HG02678 (cell line): Measurements from ENCODE around the gene MLXIPL.
"Not testable (repeated sequence)": the region's sequence is repeated elsewhere in the genome, so short reads cannot be mapped to it uniquely, and the experiment has no call there.

ENCODE experiments used
- ATAC-seq: cut with Tn5 transposase; IDR thresholded peaks from one replicate; pipeline ENCODE4 v1.9.1; 2021; ENCODE audit warnings: mild to moderate bottlenecking, moderate library complexity; ENCODE audit not compliant: unreplicated experiment

MLXIPL gene

GRCh38 chr7:73556208-73557107 is 67.9 kb downstream of the MLXIPL start:
- no peak for ATAC-seq

GRCh38 chr7:73555411-73555982 is 68.8 kb downstream of the MLXIPL start:
- no peak for ATAC-seq

- ATAC-seq = not testable (repeated sequence)
These were observed 74.2 kb downstream of the MLXIPL start for GRCh38 chr7:73550093-73550492.

- no peak for ATAC-seq
These were observed 75.1 kb downstream of the MLXIPL start for GRCh38 chr7:73549176-73549575.

- no peak for ATAC-seq
These were observed 76.5 kb downstream of the MLXIPL start for GRCh38 chr7:73547841-73548240.

GRCh38 chr7:73544678-73545077 is 79.6 kb downstream of the MLXIPL start:
- no peak for ATAC-seq
